IPS DF 4.7 (cell line): Measurements from ENCODE around the gene ARL16.
A peak's percentile ranks its signal among the peaks of the same experiment; 100 is the strongest.

Experiments used
- DNase-seq: peaks from one replicate; pipeline ENCODE4 v3.0.0-alpha.2; 2013; ENCODE audit warnings: low spot score; ENCODE audit errors: extremely low read depth

ARL16 gene

DNA sequence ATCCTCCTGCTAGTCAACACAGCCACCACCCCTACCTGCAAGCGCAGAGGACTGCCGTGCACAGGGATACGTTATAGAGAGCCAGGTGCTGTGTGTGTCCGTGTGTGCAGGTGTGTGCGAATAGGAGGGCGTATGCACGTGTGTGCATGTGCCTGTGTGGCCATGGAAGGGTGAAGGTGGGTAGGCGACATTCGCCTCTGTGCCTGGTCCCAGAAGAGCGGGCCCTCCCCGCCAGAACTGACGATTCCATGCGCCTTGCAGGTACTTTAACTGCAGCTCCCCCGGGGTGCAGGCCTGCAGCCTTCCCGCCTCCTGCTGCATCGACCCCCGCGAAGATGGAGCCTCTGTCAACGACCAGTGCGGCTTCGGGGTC is 36.0 kb downstream of the ARL16 start:
- DNase-seq, result no peak

DNA sequence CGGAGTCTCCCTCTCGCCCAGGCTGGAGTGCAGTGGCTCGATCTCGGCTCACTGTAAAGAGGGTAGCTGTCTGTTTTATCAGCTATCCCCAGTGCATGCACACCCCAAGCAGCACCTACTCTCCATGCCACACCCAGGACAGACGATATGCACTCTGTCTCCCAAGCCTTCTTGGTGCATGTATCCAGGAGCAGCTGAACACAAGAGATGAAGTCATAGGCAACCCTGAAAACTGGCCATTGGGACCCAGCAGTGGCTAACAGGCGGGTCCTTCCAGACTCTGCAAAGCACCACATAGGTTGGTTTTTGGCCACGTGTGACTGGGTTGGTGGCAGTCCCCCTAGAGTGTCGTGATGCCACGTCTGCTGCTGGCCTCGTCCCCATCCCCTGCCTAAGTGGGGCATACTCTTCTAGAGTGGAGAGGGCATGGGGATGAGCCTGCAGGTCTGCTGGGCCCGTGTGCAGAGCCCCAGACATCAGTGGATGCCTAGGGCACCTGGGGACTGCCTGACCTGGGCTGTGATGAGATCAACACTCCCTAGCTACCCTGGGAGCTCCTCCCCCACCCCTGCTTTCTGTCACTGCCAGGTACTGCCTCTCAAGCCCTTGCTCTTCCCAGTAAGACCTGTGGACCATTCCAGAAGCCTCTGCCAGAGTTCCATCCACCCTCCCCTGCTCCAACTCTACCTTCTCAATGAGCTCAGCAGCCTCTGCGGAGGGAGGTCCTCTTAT is 36.6 kb downstream of the ARL16 start:
- no peak for DNase-seq

DNA sequence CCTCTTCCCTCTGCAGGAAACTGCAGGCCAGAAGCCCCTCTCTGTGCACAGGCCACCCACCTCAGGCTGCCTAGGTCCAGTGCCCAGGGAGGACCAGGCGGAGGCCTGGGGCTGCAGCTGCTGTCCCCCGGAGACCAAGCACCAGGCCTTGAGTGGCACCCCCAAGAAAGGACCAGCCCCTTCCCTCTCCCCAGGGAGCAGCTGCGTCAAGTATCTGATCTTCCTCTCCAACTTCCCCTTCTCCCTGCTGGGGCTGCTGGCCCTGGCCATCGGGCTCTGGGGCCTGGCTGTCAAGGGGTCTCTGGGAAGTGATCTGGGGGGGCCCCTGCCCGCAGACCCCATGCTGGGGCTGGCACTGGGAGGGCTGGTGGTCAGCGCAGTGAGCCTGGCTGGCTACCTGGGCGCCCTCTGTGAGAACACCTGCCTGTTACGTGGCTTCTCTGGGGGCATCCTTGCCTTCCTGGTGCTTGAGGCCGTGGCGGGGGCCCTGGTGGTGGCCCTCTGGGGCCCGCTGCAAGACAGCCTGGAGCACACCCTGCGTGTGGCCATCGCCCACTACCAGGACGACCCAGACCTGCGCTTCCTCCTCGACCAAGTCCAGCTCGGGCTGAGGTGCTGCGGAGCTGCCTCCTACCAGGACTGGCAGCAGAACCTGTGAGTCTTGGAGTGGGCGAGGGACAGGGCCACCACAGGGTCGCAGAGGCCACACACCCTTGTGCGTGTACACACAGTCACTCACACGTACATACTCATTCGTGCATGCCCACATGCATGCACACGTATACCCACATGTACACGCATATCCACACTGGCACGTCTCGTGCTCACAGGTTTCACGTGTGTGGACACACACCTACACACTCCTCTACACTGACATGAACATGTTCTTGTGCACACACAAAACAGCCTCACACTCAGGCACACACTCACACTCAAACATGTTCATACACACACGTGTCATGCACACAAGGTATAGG is 38.3 kb downstream of the ARL16 start:
- no peak for DNase-seq

DNA sequence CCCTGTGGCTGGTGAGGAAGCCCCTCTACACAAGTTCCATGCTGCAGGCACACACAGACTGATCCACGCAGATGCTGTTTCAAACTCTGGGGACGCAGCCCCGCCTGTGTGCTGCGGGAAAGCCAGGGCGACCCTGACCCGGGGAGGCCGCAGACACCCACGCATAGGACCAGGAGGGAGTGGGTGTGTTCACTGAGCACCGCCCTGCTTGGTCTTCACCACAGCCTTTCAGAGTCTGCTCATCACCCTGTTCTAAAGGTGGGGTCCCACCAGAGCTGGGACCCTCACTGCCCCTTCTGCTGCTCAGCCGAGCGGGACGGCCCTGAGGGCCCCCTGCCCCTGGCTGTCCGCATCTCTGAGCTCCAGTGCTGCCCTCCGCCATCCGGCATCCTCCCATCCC is 39.1 kb downstream of the ARL16 start:
- DNase-seq, result no peak

DNA sequence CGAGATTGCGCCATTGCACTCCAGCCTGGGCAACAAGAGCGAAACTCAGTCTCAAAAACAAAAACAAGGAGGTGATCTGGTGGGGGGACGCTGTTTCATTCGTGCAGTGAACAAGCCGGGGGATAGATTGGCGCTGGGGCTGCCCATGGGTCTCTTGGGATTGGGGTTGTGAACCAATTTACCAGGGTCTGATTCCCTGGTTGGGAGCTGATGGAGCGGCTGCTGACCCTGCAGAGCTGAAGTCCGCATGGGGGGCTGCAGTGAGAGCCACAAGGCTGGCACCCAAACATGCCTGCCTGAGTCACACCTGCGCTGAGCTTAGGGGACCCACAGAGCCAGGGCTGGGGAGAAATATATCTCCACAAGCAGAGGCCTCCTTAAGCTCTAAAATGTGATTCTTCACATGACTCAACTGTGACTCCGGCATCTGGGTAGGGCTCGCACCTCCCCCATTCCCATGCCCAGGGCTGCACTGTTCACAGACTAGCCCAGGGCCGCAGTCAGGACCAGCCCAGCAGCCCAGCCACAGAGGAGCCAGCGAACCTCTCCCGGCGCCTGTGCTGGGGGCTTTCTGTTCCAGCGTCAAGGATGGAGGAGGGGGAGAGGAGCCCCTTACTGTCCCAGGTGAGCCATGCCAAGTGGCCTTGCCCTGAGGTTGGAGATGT is 41.6 kb downstream of the ARL16 start:
- no peak for DNase-seq

DNA sequence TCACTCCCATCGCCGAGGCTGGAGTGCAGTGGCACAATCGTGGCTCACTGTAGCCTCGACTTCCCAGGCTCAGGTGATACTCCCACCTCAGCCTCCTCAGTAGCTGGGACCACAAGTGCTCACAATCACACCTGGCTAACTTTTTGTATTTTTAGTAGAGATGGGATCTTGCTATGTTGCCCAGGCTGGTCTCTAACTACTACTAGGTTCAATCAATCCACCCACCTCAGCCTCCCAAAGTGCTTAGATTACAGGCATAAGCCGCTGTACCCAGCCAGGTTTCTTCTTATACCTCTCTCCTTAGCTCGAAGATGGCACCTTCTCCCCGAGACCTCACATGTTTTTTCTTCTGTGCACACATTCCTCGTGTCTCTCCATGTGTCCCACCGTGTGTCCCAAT is 43.6 kb downstream of the ARL16 start:
- no peak for DNase-seq

DNA sequence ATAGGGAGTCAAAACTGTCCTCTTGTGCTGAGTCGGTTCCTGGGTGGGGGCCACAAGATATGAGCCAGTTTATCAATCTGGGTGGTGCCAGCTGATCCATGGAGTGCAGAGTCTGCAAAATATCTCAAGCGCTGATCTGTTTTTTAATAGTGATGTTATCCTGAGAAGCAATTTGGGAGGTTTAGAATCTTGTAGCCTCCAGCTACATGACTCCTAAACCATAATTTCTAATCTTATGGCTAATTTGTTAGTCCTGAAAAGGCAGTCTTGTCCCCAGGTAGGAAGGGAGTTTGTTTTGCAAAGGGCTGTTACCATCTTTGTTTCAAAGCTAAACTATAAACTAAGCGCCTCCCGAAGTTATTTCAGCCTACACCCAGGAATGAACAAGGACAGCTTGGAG is 44.9 kb downstream of the ARL16 start:
- no peak for DNase-seq

DNA sequence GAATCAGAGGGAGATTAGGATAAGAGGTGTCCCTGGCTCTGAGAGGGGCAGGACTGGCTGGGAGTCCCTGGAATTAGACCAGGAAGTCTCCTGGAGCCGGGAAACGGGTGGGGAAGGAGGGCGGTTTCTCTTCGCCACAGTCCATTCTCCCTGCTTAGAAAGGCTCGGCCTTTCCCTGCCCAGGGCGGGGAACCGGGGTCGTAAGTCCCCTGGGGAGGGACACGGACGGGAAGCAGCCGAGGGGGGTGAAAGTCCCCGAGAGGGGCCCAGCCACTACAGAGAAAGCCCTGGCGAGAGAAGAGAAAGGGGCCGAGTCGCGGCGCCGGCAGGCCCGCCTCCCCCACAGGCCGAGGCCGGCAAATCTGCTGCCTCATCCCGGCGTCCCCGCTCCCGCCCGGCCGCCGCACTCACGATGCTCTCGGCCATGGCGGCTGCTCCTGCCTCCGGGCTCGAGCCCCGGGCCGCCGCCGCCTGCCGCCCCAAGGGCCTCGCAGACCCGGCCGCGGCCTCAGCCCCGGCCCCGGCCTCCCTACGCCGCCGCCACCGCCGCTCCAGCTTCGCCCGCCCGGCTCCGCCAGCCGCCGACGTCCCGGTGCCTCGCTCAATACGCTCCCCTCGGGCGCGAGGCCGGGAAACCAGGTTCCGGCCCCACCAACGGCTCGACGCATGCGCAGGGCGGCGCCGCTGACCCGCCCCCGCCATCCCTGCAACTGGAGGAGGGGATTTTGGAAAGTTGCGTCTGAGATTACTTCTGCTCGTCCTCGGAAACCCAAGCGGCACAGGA is 46.9 kb downstream of the ARL16 start, which contains the start of the genes NPLOC4 and TSPAN10:
Gene NPLOC4 (minus strand): TSS at position 608 of the 784 bp plus-strand sequence. CDS start 182 bp downstream, at position 426.
Gene TSPAN10 (plus strand): TSS at position 692 of the 784 bp plus-strand sequence. CDS start 5,217 bp downstream, outside the sequence.
- DNase-seq, result peak; percentile 46

DNA sequence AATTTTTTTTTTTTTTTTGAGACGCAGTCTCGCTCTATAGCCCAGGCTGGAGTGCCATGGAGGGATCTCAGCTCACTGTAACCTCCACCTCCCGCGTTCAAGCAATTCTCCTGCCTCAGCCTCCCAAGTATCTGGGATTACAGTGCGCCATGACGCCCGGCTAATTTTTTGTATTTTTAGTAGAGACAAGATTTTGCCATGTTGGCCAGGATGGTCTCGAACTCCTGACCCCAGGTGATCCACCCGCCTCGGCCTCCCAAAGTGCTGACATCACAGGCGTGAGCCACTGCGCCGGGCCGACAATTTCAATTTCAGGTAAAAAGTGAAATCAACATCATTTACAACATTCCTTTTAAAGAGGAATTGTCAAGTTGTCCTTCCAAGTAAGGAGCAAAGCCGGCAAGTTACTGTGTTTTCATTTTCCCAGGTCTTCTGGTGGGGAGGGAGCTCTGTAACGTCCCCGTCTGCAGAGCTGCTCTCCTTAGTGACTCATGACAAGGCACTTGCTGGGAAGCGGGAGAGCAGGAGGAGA is 47.6 kb downstream of the ARL16 start:
- no peak for DNase-seq

DNA sequence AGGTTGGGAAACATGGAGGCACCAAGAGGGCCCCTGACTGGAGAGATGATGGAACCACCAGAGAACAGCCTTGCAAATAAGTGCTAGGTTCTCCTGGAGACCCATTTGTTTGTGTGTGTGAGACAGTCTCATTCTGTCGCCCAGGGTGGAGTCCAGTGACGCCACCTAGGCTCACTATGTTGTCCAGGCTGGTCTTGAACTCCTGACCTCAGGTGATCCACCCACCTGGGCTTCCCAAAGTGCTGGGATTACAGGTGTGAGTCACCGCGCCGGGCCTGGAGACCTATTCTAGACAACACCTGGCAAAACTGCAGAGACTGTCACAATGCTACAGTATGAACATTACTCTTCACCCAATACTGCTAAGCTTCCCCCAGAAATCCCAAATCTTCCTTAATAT is 48.2 kb downstream of the ARL16 start:
- no peak for DNase-seq

DNA sequence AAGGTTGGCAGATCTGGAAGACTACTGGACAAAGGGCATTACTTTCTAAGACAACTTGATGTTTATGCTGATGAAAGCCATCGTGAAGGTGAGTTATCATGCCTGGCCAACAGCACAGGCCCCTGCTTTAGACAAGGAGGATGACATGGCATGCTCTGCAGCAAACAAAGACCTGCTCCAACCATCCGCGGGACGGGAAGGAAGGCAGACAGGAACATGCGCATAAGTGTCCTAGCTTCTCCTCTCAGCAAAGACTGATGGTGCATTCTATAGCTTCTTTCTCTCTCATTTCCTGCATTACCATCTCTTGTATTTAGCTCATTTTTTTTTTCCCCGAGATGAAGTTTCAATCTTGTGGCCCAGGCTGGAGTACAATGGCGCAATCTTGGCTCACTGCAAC is 52.1 kb downstream of the ARL16 start:
- no peak for DNase-seq
